HG02642 (cell line): ENCODE results near the gene CST6.

Experiments
- ATAC-seq: cut with Tn5 transposase; IDR thresholded peaks from one replicate; pipeline ENCODE4 v1.9.1; 2021; ENCODE audit warnings: mild to moderate bottlenecking; ENCODE audit not compliant: unreplicated experiment, poor library complexity

Gene CST6

GRCh38 chr11:66042227-66042995 is 30.6 kb downstream of the CST6 start:
- no peak for ATAC-seq

- ATAC-seq = no peak
Observed at GRCh38 chr11:66042996-66043906, 31.4 kb downstream of the CST6 start.

GRCh38 chr11:66044757-66045156 is 32.9 kb downstream of the CST6 start:
- no peak for ATAC-seq

GRCh38 chr11:66045177-66045639 is 33.4 kb downstream of the CST6 start:
- ATAC-seq = peak; percentile 66

GRCh38 chr11:66046901-66047300 is 35.1 kb downstream of the CST6 start:
- no peak for ATAC-seq

GRCh38 chr11:66047541-66048365 is 35.9 kb downstream of the CST6 start:
- ATAC-seq = no peak

GRCh38 chr11:66048547-66049323 is 36.9 kb downstream of the CST6 start, which contains the start of gene GAL3ST3:
Gene GAL3ST3, minus strand, starts transcription at chr11:66049161. Its CDS starts 3,746 bp downstream, at chr11:66045415.
- ATAC-seq = no peak

GRCh38 chr11:66050581-66051231 is 38.9 kb downstream of the CST6 start:
- ATAC-seq = no peak

- no peak for ATAC-seq
Observed at GRCh38 chr11:66051371-66051765, 39.6 kb downstream of the CST6 start.

- ATAC-seq = peak; percentile 93
Observed at GRCh38 chr11:66051766-66052663, 40.2 kb downstream of the CST6 start, which contains the start of gene SF3B2. Gene SF3B2, plus strand, starts transcription at chr11:66052364. Its CDS starts 21 bp downstream, at chr11:66052385.

- no peak for ATAC-seq
Observed at GRCh38 chr11:66052664-66052982, 40.8 kb downstream of the CST6 start.

GRCh38 chr11:66055021-66055420 is 43.2 kb downstream of the CST6 start:
- no peak for ATAC-seq

GRCh38 chr11:66056501-66056900 is 44.7 kb downstream of the CST6 start:
- no peak for ATAC-seq

- ATAC-seq = no peak
Observed at GRCh38 chr11:66059966-66060680, 48.3 kb downstream of the CST6 start.

- no peak for ATAC-seq
Observed at GRCh38 chr11:66061268-66061667, 49.5 kb downstream of the CST6 start.

GRCh38 chr11:66062408-66062807 is 50.6 kb downstream of the CST6 start:
- no peak for ATAC-seq
